ENCODE measurements around the gene CLPSL2.

DNA sequence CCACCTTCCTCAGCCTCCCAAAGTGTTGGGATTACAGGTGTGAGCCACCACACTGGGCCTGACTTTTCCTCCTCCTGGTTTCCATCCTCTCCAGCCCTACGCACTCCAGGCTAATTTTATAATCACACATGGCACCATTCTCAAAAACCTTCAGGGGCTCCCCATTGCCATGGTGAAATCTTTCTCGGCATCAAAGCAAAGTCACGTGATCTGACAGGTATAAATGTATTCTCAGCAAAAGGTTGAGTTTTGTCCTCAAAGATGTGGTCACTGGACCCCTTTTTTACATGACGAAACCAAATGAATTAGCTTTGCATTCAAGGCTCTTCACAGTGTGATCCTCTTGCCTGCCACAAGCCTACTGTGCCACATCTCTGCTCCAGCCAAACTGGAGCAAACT is 24.1 kb upstream of the CLPSL2 start:
- TF ChIP-seq CTCF (IDR thresholded peaks at IDR 0.05; ENCODE audit: insufficient read depth, low read length) (no peak), POLR2AphosphoS5 (IDR thresholded peaks at IDR 0.05; ENCODE audit: low read depth) (no peak), SPI1 (IDR thresholded peaks at IDR 0.05; ENCODE audit: borderline replicate concordance, low read depth) (no peak), GABPA (IDR thresholded peaks at IDR 0.05; ENCODE audit: low read depth) (no peak)
- TF ChIP-seq, protein P1, sequence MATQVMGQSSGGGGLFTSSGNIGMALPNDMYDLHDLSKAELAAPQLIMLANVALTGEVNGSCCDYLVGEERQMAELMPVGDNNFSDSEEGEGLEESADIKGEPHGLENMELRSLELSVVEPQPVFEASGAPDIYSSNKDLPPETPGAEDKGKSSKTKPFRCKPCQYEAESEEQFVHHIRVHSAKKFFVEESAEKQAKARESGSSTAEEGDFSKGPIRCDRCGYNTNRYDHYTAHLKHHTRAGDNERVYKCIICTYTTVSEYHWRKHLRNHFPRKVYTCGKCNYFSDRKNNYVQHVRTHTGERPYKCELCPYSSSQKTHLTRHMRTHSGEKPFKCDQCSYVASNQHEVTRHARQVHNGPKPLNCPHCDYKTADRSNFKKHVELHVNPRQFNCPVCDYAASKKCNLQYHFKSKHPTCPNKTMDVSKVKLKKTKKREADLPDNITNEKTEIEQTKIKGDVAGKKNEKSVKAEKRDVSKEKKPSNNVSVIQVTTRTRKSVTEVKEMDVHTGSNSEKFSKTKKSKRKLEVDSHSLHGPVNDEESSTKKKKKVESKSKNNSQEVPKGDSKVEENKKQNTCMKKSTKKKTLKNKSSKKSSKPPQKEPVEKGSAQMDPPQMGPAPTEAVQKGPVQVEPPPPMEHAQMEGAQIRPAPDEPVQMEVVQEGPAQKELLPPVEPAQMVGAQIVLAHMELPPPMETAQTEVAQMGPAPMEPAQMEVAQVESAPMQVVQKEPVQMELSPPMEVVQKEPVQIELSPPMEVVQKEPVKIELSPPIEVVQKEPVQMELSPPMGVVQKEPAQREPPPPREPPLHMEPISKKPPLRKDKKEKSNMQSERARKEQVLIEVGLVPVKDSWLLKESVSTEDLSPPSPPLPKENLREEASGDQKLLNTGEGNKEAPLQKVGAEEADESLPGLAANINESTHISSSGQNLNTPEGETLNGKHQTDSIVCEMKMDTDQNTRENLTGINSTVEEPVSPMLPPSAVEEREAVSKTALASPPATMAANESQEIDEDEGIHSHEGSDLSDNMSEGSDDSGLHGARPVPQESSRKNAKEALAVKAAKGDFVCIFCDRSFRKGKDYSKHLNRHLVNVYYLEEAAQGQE (IDR thresholded peaks at IDR 0.05; ENCODE audit: insufficient replicate concordance, low read depth), result no peak

Data from HL-60 (cell line).